ENCODE results near the gene TOLLIP.

TOLLIP gene

DNA sequence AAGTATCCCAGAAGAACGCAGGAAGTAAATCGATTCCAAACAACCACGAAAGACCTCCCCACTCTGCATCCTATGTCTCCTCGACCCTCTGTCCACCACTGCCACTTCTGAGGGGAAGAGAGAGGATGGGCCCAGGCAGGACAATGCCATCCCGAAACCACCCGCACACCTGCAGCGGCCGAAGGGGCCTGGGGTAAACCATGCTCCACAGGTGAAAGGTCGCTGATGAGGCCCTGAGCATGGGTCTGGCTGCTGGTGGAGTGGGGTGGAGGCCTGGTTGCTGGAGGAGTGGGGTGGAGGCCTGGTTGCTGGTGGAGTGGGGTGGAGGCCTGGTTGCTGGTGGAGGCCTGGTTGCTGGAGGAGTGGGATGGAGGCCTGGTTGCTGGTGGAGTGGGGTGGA, 13.1 kb downstream of the TOLLIP start:
- DNase-seq (ENCODE audit: low read depth), result no peak
- no peak for TF ChIP-seq CTCF (IDR thresholded peaks at IDR 0.05; ENCODE audit: low read length, missing control alignments)

GRCh38 chr11:1295591-1295990, 13.8 kb downstream of the TOLLIP start:
- TF ChIP-seq CTCF (IDR thresholded peaks at IDR 0.05; ENCODE audit: low read length, missing control alignments), result no peak
- no peak for DNase-seq (ENCODE audit: low read depth)
- H3K4me3 ChIP-seq (replicated peaks; ENCODE audit: low read depth, low read length), result no peak overlapping the region

More for the DNA sequence above, 13.1 kb downstream of the TOLLIP start:
- H3K4me3 ChIP-seq (replicated peaks; ENCODE audit: low read depth, low read length), result no peak overlapping the region

DNA sequence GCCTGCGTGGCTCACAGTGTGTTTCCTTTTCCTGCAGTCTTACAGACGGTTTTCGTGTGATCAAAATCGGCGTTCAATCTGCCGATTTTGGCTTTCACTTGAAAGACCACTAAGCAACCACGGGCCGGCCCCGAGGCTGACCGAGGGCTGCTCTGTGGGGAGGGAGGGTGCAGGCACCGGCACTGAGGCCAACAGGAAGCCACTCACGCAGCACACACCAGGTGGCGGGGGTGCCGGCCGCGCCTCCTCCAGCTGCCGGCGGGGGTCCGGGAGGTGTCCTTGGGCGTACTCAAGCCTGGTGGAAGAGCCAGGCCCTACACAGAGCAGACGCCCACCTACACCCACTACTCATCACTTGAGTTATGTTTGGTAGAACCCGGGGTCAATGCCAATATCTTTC, 14.3 kb downstream of the TOLLIP start:
- TF ChIP-seq CTCF (IDR thresholded peaks at IDR 0.05; ENCODE audit: low read length, missing control alignments), result no peak
- no peak for DNase-seq (ENCODE audit: low read depth)
- H3K4me3 ChIP-seq (replicated peaks; ENCODE audit: low read depth, low read length), result no peak overlapping the region

DNA sequence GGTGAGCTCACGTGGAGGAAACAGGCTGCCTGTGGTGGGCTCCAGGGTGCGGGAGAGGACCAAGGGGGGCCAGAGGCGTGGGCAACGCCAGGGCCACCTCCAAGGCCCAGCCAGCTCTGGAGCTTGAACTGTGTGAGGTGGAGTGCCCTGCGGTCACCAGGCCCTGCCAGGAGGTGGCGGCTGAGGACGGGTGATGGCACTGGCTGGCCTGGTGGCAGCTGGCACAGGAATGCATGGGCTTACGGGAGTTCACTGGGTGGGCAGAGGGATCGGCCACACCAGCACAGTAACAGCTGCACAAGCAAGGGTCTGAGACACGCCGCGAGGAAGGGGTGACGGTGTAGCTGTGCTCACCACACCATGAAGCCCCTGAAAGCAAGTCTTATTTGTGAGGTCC, 15.8 kb downstream of the TOLLIP start:
- no peak for DNase-seq (ENCODE audit: low read depth)
- TF ChIP-seq CTCF (IDR thresholded peaks at IDR 0.05; ENCODE audit: low read length, missing control alignments), result no peak
- no peak overlapping the region for H3K4me3 ChIP-seq (replicated peaks; ENCODE audit: low read depth, low read length)

DNA sequence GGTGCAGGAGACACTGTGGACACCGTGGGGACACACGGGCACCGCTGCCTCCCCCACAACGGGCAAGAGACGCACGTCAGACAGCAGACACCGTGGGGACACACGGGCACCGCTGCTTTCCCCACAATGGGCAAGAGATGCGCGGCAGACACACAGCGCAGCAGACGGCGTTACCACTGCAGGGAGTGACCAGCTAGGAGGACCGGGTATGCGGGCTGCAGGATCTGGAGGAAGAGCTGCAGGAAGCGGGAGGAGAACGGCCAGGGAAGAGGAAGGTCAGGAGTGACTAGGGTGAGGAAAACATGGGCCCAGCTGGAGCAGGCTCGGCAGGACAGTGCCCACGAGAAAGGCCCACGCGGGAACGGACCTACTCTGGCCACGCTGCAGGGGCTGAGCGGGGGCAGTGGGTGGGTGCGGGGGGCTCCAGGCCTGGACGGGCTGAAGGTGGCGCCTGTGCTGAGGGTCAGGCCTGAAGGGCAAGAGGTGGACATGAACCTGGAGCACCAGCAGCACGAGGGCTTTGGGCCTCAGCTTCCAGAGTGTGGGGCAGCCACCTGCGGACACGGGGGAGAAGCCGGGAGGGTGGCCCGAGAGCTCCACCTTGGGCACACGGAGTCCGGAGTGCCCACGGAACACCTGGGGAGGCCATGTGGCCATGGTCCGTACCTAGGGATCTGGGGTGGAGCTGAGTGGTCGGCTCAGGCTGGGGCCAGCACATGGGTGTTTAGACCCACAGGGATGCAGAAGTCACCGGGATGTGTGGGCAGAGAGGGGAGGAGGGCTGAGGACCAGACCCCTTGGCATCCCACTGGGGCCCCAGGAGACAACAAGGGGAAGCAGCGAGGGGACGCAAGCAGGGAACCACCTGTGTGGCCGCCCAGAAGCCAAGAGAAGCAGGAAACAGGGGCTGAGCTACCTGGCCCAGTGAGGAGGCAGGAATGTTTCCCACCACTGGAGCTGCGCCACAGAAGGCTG, 16.5 kb downstream of the TOLLIP start:
- DNase-seq (ENCODE audit: low read depth), result no peak
- H3K4me3 ChIP-seq (replicated peaks; ENCODE audit: low read depth, low read length), result no peak overlapping the region
- TF ChIP-seq CTCF (IDR thresholded peaks at IDR 0.05; ENCODE audit: low read length, missing control alignments), result no peak

DNA sequence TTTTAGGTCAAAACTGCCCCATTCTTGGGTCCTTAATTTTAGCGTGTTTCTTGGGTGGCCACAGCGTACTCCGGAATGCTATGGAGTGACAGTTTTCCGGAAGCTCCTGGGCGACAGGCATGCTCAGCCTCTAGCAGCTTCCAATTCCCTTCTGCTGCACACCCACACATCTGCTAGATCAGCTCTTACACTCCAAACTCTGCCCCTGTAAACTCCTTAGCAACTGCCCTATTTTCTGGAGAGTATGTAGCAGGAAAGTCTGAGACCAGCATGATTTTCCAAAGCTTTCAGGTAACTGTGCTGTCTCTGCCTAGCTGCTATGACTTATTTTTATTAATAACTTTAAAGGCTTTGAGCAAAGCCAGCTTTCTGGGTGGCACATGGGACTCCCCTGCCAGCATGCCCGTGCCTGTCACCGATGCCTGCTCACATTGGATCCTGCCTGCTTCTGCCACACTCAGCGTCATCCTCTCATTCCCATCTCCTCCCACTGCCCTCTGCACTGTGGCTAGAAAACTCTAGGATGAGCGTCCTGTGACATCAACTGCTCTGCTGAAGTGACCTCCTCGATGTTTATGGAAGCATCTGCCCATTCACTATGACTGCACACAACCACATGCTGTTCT, 17.3 kb downstream of the TOLLIP start:
- DNase-seq (ENCODE audit: low read depth), result no peak
- no peak overlapping the region for H3K4me3 ChIP-seq (replicated peaks; ENCODE audit: low read depth, low read length)
- no peak for TF ChIP-seq CTCF (IDR thresholded peaks at IDR 0.05; ENCODE audit: low read length, missing control alignments)
